ENCODE results near the gene COG4. TPM values are rescaled to one million over a fixed set of nuclear protein-coding genes. Genes with fewer than 3 reads are reported as not detected.

COG4 gene
- total RNA-seq, 1 experiment from 2014 or later, result 35.5 TPM

GRCh38 chr16:70434484-70435260 is 88.7 kb downstream of the COG4 start:
- Histone ChIP-seq H3F3A (ENCODE audit: low read length, unreplicated experiment) (no peaks in the 10 kb centered on the region), H3K79me2 (ENCODE audit: low read length) (peaks cover 28% of the 10 kb centered on the region), H3K9me2 (replicated peaks; ENCODE audit: low read length) (no peaks in the 10 kb centered on the region), H3K27me3 (ENCODE audit: low read length) (no peaks in the 10 kb centered on the region), H3K4me3 (ENCODE audit: low read length) (no peak overlapping the region), H2AFZ (ENCODE audit: low read length) (no peak overlapping the region), H3K36me3 (ENCODE audit: low read depth, low read length) (no peaks in the 10 kb centered on the region), H3K4me1 (ENCODE audit: insufficient read depth, low read length) (peaks cover 34% of the 10 kb centered on the region), H4K20me1 (ENCODE audit: low read length) (no peaks in the 10 kb centered on the region), H3K9ac (ENCODE audit: low read length) (no peak overlapping the region), H3K27ac (ENCODE audit: low read length) (no peak overlapping the region), H3K4me2 (ENCODE audit: low read length) (no peak overlapping the region), H3K9me3 (ENCODE audit: low read length) (no peaks in the 10 kb centered on the region)
- ChIA-PET POLR2A (ENCODE audit: unreplicated experiment) (no interaction called here), CTCF (no interaction called here)
- DNase-seq (no peak), ATAC-seq (no peak)
- intact Hi-C loops (cut with micrococcal nuclease), result no loop called here
- TF ChIP-seq EZH2 (IDR thresholded peaks at IDR 0.05; ENCODE audit: low read length, unreplicated experiment), result no peak
- TF ChIP-seq CTCF (conservative IDR thresholded peaks at IDR 0.05; ENCODE audit: low read depth, low read length), result no peak
- no peak for TF ChIP-seq EZH2phosphoT487 (IDR thresholded peaks at IDR 0.05; ENCODE audit: borderline replicate concordance, low read length)
- BruUV-seq (replicated peaks), result no TSS peak

GRCh38 chr16:70433458-70434103 is 89.8 kb downstream of the COG4 start:
- H3K27ac ChIP-seq (ENCODE audit: low read length), result peak overlapping the region; percentile 39
- POLR2A ChIA-PET (ENCODE audit: unreplicated experiment), result no interaction called here

More at GRCh38 chr16:70433458-70434103, 89.8 kb downstream of the COG4 start:
- DNase-seq, result peak; percentile 51
- peaks cover 28% of the 10 kb centered on the region for H3K79me2 ChIP-seq (ENCODE audit: low read length)
- H3K4me2 ChIP-seq (ENCODE audit: low read length), result peak overlapping the region; percentile 29; the same call in 1 of the 2 replicates
- no peaks in the 10 kb centered on the region for H3K36me3 ChIP-seq (ENCODE audit: low read depth, low read length)
- no peak overlapping the region for H3K9ac ChIP-seq (ENCODE audit: low read length)
- ATAC-seq, result peak; percentile 64
- CTCF ChIA-PET, result interaction anchor here (0.6 kb wide), 1 partner anchor 17 kb away, joined by 3 read pairs; no protein-coding TSS in a partner anchor
- H3K9me2 ChIP-seq (replicated peaks; ENCODE audit: low read length), result no peaks in the 10 kb centered on the region
- H2AFZ ChIP-seq (ENCODE audit: low read length), result no peak overlapping the region
- H4K20me1 ChIP-seq (ENCODE audit: low read length), result no peaks in the 10 kb centered on the region
- intact Hi-C loops (cut with micrococcal nuclease), result no loop called here
- no peaks in the 10 kb centered on the region for H3K9me3 ChIP-seq (ENCODE audit: low read length)
- H3F3A ChIP-seq (ENCODE audit: low read length, unreplicated experiment), result no peaks in the 10 kb centered on the region
- H3K4me1 ChIP-seq (ENCODE audit: insufficient read depth, low read length), result peaks cover 40% of the 10 kb centered on the region
- BruUV-seq (replicated peaks), result no TSS peak
- no peaks in the 10 kb centered on the region for H3K27me3 ChIP-seq (ENCODE audit: low read length)
- TF ChIP-seq CTCF (conservative IDR thresholded peaks at IDR 0.05; ENCODE audit: low read depth, low read length) (no peak), EZH2phosphoT487 (IDR thresholded peaks at IDR 0.05; ENCODE audit: borderline replicate concordance, low read length) (no peak), EZH2 (IDR thresholded peaks at IDR 0.05; ENCODE audit: low read length, unreplicated experiment) (no peak)
- no peak overlapping the region for H3K4me3 ChIP-seq (ENCODE audit: low read length)
